HEK293 (cell line): ENCODE data around the gene USP33.
A peak's percentile ranks its signal among the peaks of the same experiment; 100 is the strongest.
"Not testable (repeated sequence)": the region's sequence is repeated elsewhere in the genome, so short reads cannot be mapped to it uniquely, and the experiment has no call there.

Source experiments
- CTCF ChIA-PET: fragments of 350-600 bp; formaldehyde crosslinking; extraction: SDS; loops from one replicate; lab custom pipeline; 2021; ENCODE audit warnings: antibody characterized with exemption; lab: Yijun Ruan, JAX
- POLR2A ChIA-PET: fragments of 300-600 bp; formaldehyde crosslinking; extraction: SDS; loops from one replicate; lab custom pipeline; 2020; ENCODE audit warnings: antibody characterized with exemption, inconsistent platforms; lab: Yijun Ruan, JAX
- H3K27ac ChIP-seq: fragments of 200-500 bp; sonication (Bioruptor generic); 2 replicates; pipeline ENCODE4 v1.5.1; 2014; ENCODE audit warnings: low read depth, low read length, control low read depth, inconsistent platforms; ENCODE audit errors: extremely low read depth
- H3K36me3 ChIP-seq, 2 experiments: fragments of 200-500 bp in 1 of 2; sonication (Bioruptor generic) in 1 of 2; 1 replicate in 1 of 2; 2 replicates in 1 of 2; pipeline ENCODE4 v1.5.1; 2014 to 2017; ENCODE audit warnings: inconsistent platforms in 2 of 2, low read length in 2 of 2; ENCODE audit not compliant: control insufficient read depth in 2 of 2, insufficient read depth in 1 of 2
- H3K4me1 ChIP-seq: fragments of 200-500 bp; sonication (Bioruptor generic); 2 replicates; pipeline ENCODE4 v1.5.1; 2014; ENCODE audit warnings: mild to moderate bottlenecking, low read length, inconsistent platforms; ENCODE audit not compliant: control insufficient read depth, insufficient read depth
- H3K4me3 ChIP-seq: 2 replicates; pipeline ENCODE4 v1.5.1; 2011; ENCODE audit warnings: low read depth, mild to moderate bottlenecking, control low read depth, low read length, moderate library complexity
- H3K9me3 ChIP-seq: fragments of 200-500 bp; sonication (Bioruptor generic); 2 replicates; pipeline ENCODE4 v1.5.1; 2014; ENCODE audit warnings: low read depth, low read length, inconsistent platforms; ENCODE audit not compliant: control insufficient read depth, insufficient read depth
- GFI1B ChIP-seq: fragments of 450-650 bp; formaldehyde crosslinking; IDR thresholded peaks from 2 replicates; pipeline ENCODE4 v1.5.1; 2016; ENCODE audit warnings: missing biosample characterization, missing genetic modification characterization
- PRDM1 ChIP-seq: fragments of 450-650 bp; formaldehyde crosslinking; IDR thresholded peaks from 2 replicates; pipeline ENCODE4; 2016; ENCODE audit warnings: missing biosample characterization, missing genetic modification characterization
- WT1 ChIP-seq: fragments of 450-650 bp; formaldehyde crosslinking; IDR thresholded peaks from 2 replicates; pipeline ENCODE4 v1.5.1; 2016; ENCODE audit warnings: missing biosample characterization, missing genetic modification characterization
- ZNF426 ChIP-seq: fragments of 450-650 bp; formaldehyde crosslinking; IDR thresholded peaks from 2 replicates; pipeline ENCODE4 v1.5.1; 2017; ENCODE audit warnings: missing biosample characterization, missing genetic modification characterization, mild to moderate bottlenecking, inconsistent platforms, moderate library complexity
- ZNF433 ChIP-seq: fragments of 450-650 bp; formaldehyde crosslinking; IDR thresholded peaks from 2 replicates; pipeline ENCODE4 v1.5.1; 2016; ENCODE audit warnings: missing biosample characterization, missing genetic modification characterization, low read depth
- ZNF555 ChIP-seq: fragments of 450-650 bp; formaldehyde crosslinking; conservative IDR thresholded peaks from 2 replicates; pipeline ENCODE4 v1.5.1; 2017; ENCODE audit warnings: missing biosample characterization, mild to moderate bottlenecking, missing genetic modification characterization, inconsistent platforms
- ZNF580 ChIP-seq: fragments of 450-650 bp; formaldehyde crosslinking; IDR thresholded peaks from 2 replicates; pipeline ENCODE4 v1.5.1; 2016; ENCODE audit warnings: missing biosample characterization, missing genetic modification characterization
- ZNF629 ChIP-seq: fragments of 450-650 bp; formaldehyde crosslinking; IDR thresholded peaks from 2 replicates; pipeline ENCODE4 v1.5.1; 2017; ENCODE audit warnings: missing biosample characterization, missing genetic modification characterization
- ZSCAN5A ChIP-seq: fragments of 450-650 bp; formaldehyde crosslinking; IDR thresholded peaks from 2 replicates; pipeline ENCODE4 v1.5.1; 2016; ENCODE audit warnings: missing biosample characterization, missing genetic modification characterization
- TF ChIP-seq, protein P1 (sequence below): fragments of 450-650 bp; formaldehyde crosslinking; IDR thresholded peaks from 2 replicates; pipeline ENCODE4 v1.5.1; 2016; ENCODE audit warnings: missing biosample characterization, missing genetic modification characterization
- TF ChIP-seq, protein P2 (sequence below): fragments of 450-650 bp; formaldehyde crosslinking; IDR thresholded peaks from 2 replicates; pipeline ENCODE4 v1.5.1; 2016; ENCODE audit warnings: missing biosample characterization, missing genetic modification characterization
- TF ChIP-seq, protein P3 (sequence below): fragments of 450-650 bp; formaldehyde crosslinking; IDR thresholded peaks from 2 replicates; pipeline ENCODE4 v1.5.1; 2017; ENCODE audit warnings: missing biosample characterization, missing genetic modification characterization

USP33 gene

GRCh38 chr1:77757603-77758002 lies 2.0 kb downstream of the USP33 start:
- Histone ChIP-seq H3K4me3 (no peak overlapping the region), H3K4me1 (peaks cover 15% of the 10 kb centered on the region), H3K36me3 (no peaks in the 10 kb centered on the region; a peak in 1 of 3 replicates), H3K9me3 (no peaks in the 10 kb centered on the region), H3K27ac (no peak overlapping the region)
- POLR2A ChIA-PET, result no interaction called here
- CTCF ChIA-PET, result interaction anchor here (0.7 to 1.0 kb wide), 3 partner anchors 12 to 143 kb away, joined by 3 to 4 read pairs (median 4); no protein-coding TSS in a partner anchor
- no peak for TF ChIP-seq ZNF555
- no peak for TF ChIP-seq WT1 (tag by site-specific recombination)
- no peak for TF ChIP-seq ZNF433 (tag by site-specific recombination)
- TF ChIP-seq ZNF426 (tag by site-specific recombination), result no peak
- TF ChIP-seq ZSCAN5A (tag by site-specific recombination), result no peak
- TF ChIP-seq, protein P1, sequence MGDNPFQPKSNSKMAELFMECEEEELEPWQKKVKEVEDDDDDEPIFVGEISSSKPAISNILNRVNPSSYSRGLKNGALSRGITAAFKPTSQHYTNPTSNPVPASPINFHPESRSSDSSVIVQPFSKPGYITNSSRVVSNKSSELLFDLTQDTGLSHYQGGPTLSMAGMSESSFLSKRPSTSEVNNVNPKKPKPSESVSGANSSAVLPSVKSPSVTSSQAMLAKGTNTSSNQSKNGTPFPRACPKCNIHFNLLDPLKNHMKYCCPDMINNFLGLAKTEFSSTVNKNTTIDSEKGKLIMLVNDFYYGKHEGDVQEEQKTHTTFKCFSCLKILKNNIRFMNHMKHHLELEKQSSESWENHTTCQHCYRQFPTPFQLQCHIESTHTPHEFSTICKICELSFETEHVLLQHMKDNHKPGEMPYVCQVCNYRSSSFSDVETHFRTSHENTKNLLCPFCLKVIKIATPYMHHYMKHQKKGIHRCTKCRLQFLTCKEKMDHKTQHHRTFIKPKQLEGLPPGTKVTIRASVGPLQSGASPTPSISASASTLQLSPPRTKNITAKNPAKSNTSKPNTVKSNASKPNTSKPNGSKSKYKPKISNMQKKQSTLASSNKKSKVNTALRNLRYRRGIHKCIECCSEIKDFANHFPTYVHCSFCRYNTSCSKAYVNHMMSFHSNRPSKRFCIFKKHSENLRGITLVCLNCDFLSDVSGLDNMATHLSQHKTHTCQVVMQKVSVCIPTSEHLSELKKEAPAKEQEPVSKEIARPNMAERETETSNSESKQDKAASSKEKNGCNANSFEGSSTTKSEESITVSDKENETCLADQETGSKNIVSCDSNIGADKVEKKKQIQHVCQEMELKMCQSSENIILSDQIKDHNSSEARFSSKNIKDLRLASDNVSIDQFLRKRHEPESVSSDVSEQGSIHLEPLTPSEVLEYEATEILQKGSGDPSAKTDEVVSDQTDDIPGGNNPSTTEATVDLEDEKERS (tag by site-specific recombination), result no peak
- TF ChIP-seq, protein P2, sequence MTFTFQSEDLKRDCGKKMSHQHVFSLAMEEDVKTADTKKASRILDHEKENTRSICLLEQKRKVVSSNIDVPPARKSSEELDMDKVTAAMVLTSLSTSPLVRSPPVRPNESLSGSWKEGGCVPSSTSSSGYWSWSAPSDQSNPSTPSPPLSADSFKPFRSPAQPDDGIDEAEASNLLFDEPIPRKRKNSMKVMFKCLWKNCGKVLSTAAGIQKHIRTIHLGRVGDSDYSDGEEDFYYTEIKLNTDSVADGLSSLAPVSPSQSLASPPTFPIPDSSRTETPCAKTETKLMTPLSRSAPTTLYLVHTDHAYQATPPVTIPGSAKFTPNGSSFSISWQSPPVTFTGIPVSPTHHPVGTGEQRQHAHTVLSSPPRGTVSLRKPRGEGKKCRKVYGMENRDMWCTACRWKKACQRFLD (tag by site-specific recombination), result no peak

DNA sequence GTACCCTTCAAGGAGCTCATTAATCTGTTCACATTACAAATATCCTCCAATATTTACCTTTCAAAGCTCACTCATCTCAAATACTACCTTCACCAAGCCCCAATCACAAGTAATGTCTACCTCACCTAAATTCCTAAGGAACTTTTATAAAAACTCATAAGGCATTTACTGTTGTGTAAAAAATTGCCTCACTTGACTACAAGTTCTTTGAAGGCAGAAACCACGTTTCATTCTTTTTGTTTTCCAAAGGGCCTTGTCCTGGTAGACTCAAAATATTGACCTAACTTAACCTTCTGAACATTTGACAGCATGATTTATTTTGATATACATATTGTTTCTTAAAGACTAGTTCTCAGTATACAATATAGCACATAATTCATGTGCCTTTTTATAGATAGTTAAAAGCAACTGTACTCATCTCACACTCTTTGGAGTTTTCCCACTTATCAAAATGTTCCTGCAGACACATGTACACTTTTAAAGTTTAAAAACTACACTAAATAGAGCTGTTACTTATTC lies 2.5 kb downstream of the USP33 start:
- H3K36me3 ChIP-seq, result no peaks in the 10 kb centered on the region; a peak in 1 of 3 replicates
- peaks cover 15% of the 10 kb centered on the region for H3K4me1 ChIP-seq
- ChIA-PET CTCF (interaction anchor here (0.6 to 1.0 kb wide), 3 partner anchors 52 to 293 kb away, joined by 3 to 4 read pairs (median 3); no protein-coding TSS in a partner anchor), POLR2A (no interaction called here)
- no peak overlapping the region for H3K27ac ChIP-seq
- TF ChIP-seq GFI1B (tag by site-specific recombination) (no peak), ZNF629 (tag by site-specific recombination) (no peak)
- TF ChIP-seq, protein P3, sequence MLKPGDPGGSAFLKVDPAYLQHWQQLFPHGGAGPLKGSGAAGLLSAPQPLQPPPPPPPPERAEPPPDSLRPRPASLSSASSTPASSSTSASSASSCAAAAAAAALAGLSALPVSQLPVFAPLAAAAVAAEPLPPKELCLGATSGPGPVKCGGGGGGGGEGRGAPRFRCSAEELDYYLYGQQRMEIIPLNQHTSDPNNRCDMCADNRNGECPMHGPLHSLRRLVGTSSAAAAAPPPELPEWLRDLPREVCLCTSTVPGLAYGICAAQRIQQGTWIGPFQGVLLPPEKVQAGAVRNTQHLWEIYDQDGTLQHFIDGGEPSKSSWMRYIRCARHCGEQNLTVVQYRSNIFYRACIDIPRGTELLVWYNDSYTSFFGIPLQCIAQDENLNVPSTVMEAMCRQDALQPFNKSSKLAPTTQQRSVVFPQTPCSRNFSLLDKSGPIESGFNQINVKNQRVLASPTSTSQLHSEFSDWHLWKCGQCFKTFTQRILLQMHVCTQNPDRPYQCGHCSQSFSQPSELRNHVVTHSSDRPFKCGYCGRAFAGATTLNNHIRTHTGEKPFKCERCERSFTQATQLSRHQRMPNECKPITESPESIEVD (tag by site-specific recombination), result 0 out of 2 replicates have a peak, but pooled peaks have one; percentile 7
- no peak overlapping the region for H3K4me3 ChIP-seq
- no peaks in the 10 kb centered on the region for H3K9me3 ChIP-seq

GRCh38 chr1:77756052-77756754 lies 3.4 kb downstream of the USP33 start:
- TF ChIP-seq ZNF580 (no peak), PRDM1 (tag by site-specific recombination) (0 out of 2 replicates have a peak, but pooled peaks have one; percentile 39)
- Histone ChIP-seq H3K27ac (no peak overlapping the region), H3K36me3 (peaks cover 0 to 3% of the 10 kb centered on the region in 2 experiments; a peak in 1 of 3 replicates), H3K9me3 (no peaks in the 10 kb centered on the region), H3K4me1 (peaks cover 15% of the 10 kb centered on the region), H3K4me3 (no peak overlapping the region)
- CTCF ChIA-PET, result interaction anchor here (0.6 to 0.7 kb wide), 2 partner anchors 9 to 55 kb away, joined by 3 to 6 read pairs; no protein-coding TSS in a partner anchor
- POLR2A ChIA-PET, result interaction anchor here (0.5 kb wide), 1 partner anchor 37 kb away, joined by 3 read pairs; no protein-coding TSS in a partner anchor

- CTCF ChIA-PET, result interaction anchor here (0.7 kb wide), 1 partner anchor 17 kb away, joined by 3 read pairs; no protein-coding TSS in a partner anchor
- H3K4me3 ChIP-seq, POLR2A ChIA-PET, H3K9me3 ChIP-seq, H3K4me1 ChIP-seq, H3K36me3 ChIP-seq, H3K27ac ChIP-seq: not testable (repeated sequence)
Measured at GRCh38 chr1:77749489-77749888, 10.2 kb downstream of the USP33 start.
